Astrocyte (in vitro differentiated cells and primary cell): ENCODE data around the gene HRC. TPM values are rescaled to one million over a fixed set of nuclear protein-coding genes. Genes with fewer than 3 reads are reported as not detected.

ENCODE experiments used
- DNase-seq: peaks from one replicate; pipeline ENCODE4 v3.0.0-alpha.2; 2010; ENCODE audit warnings: low read depth
- FAIRE-seq: peaks from 2 replicates; lab custom pipeline; 2011; peaks lifted over from hg19 to GRCh38; lab: Jason Lieb, UNC
- H2AFZ ChIP-seq: 2 replicates; pipeline ENCODE4 v1.6.0; 2012; ENCODE audit warnings: low read depth, low read length, inconsistent platforms
- H3K27ac ChIP-seq: 2 replicates; pipeline ENCODE4 v1.5.1; 2011; ENCODE audit warnings: low read depth, low read length, inconsistent platforms
- H3K27me3 ChIP-seq: 2 replicates; pipeline ENCODE4 v1.6.0; 2011; ENCODE audit warnings: low read length, inconsistent platforms; ENCODE audit not compliant: insufficient read depth
- H3K36me3 ChIP-seq: 2 replicates; pipeline ENCODE4 v1.5.1; 2011; ENCODE audit warnings: low read length, inconsistent platforms; ENCODE audit not compliant: insufficient read depth
- H3K4me1 ChIP-seq: 2 replicates; pipeline ENCODE4 v1.5.1; 2011; ENCODE audit warnings: low read length, inconsistent platforms; ENCODE audit not compliant: insufficient read depth
- H3K4me2 ChIP-seq: 2 replicates; pipeline ENCODE4 v1.6.0; 2012; ENCODE audit warnings: low read length, inconsistent platforms
- H3K4me3 ChIP-seq: 2 replicates; pipeline ENCODE4 v1.5.1; 2011; ENCODE audit warnings: low read depth, mild to moderate bottlenecking, low read length, inconsistent platforms; ENCODE audit not compliant: insufficient read depth
- H3K79me2 ChIP-seq: 2 replicates; pipeline ENCODE4 v1.6.0; 2012; ENCODE audit warnings: mild to moderate bottlenecking, low read length, inconsistent platforms; ENCODE audit not compliant: insufficient read depth
- H3K9ac ChIP-seq: 2 replicates; pipeline ENCODE4 v1.6.0; 2012; ENCODE audit warnings: mild to moderate bottlenecking, low read length, inconsistent platforms
- H3K9me3 ChIP-seq: 2 replicates; pipeline ENCODE4 v1.5.1; 2012; ENCODE audit warnings: low read depth, mild to moderate bottlenecking, low read length, inconsistent platforms; ENCODE audit not compliant: insufficient read depth
- H4K20me1 ChIP-seq: 2 replicates; pipeline ENCODE4 v1.6.0; 2012; ENCODE audit warnings: low read length, inconsistent platforms; ENCODE audit not compliant: insufficient read depth
- H3K27ac Mint-ChIP-seq: one replicate; pipeline ENCODE4 v1.8.0; 2021; ENCODE audit warnings: mild to moderate bottlenecking, mixed read lengths; ENCODE audit not compliant: unreplicated experiment
- H3K27me3 Mint-ChIP-seq: one replicate; pipeline ENCODE4 v1.8.0; 2021; ENCODE audit warnings: low read depth, mixed read lengths; ENCODE audit not compliant: unreplicated experiment
- H3K36me3 Mint-ChIP-seq: one replicate; pipeline ENCODE4 v1.8.0; 2021; ENCODE audit warnings: low read depth, mixed read lengths; ENCODE audit not compliant: unreplicated experiment
- H3K4me1 Mint-ChIP-seq: one replicate; pipeline ENCODE4 v1.8.0; 2021; ENCODE audit warnings: low read depth, mixed read lengths; ENCODE audit not compliant: unreplicated experiment
- H3K4me3 Mint-ChIP-seq: one replicate; pipeline ENCODE4 v1.8.0; 2021; ENCODE audit warnings: mild to moderate bottlenecking, moderate library complexity, mixed read lengths; ENCODE audit not compliant: unreplicated experiment
- H3K9me3 Mint-ChIP-seq: one replicate; pipeline ENCODE4 v1.8.0; 2021; ENCODE audit warnings: mild to moderate bottlenecking, mixed read lengths; ENCODE audit not compliant: unreplicated experiment
- CTCF ChIP-seq: IDR thresholded peaks from 2 replicates; pipeline ENCODE4 v1.5.1; 2011; ENCODE audit warnings: low read depth, mild to moderate bottlenecking, inconsistent platforms, low read length, moderate library complexity; ENCODE audit not compliant: insufficient read depth
- EZH2 ChIP-seq: IDR thresholded peaks from 2 replicates; pipeline ENCODE4 v1.6.1; 2012; ENCODE audit warnings: mild to moderate bottlenecking, low read length, inconsistent platforms; ENCODE audit not compliant: insufficient read depth
- total RNA-seq: library from RNA; stranded (reverse); gene quantifications from 2 replicates; pipeline ENCODE4 v1.2.1, GENCODE V29; 2021

HRC gene
- total RNA-seq, 1 donor from 2014 or later: not detected

- no peak overlapping the region for H3K27ac ChIP-seq
- Mint-ChIP-seq H3K9me3 (no peaks in the 10 kb centered on the region), H3K4me3 (peak overlapping the region; percentile 27), H3K36me3 (peaks cover 12% of the 10 kb centered on the region), H3K27me3 (no peaks in the 10 kb centered on the region), H3K27ac (no peak overlapping the region), H3K4me1 (no peaks in the 10 kb centered on the region)
- H4K20me1 ChIP-seq: peaks cover 53% of the 10 kb centered on the region
- H3K4me3 ChIP-seq: no peak overlapping the region
- no peak overlapping the region for H2AFZ ChIP-seq
- no peaks in the 10 kb centered on the region for H3K9me3 ChIP-seq
- TF ChIP-seq EZH2 (no peak), CTCF (no peak)
- peaks cover 26% of the 10 kb centered on the region for H3K4me1 ChIP-seq
- H3K79me2 ChIP-seq: peaks cover 11% of the 10 kb centered on the region
- no peaks in the 10 kb centered on the region for H3K36me3 ChIP-seq
- FAIRE-seq (no peak), DNase-seq (peak; percentile 29)
- H3K9ac ChIP-seq: no peak overlapping the region
- peaks cover 4% of the 10 kb centered on the region for H3K27me3 ChIP-seq
- H3K4me2 ChIP-seq: peak overlapping the region; percentile 50
Measured at GRCh38 chr19:49161987-49162386, 6.8 kb upstream of the HRC start.

- H3K27ac Mint-ChIP-seq: no peak overlapping the region
- H3K27me3 ChIP-seq: peaks cover 4% of the 10 kb centered on the region
- no peak overlapping the region for H3K4me3 ChIP-seq
- no peak for FAIRE-seq
- H2AFZ ChIP-seq: no peak overlapping the region
- H3K9me3 ChIP-seq: no peaks in the 10 kb centered on the region
- H3K4me3 Mint-ChIP-seq: no peak overlapping the region
- DNase-seq: no peak
- H3K27ac ChIP-seq: no peak overlapping the region
- no peaks in the 10 kb centered on the region for H3K9me3 Mint-ChIP-seq
- TF ChIP-seq EZH2: no peak
- TF ChIP-seq CTCF: no peak
- H3K4me1 Mint-ChIP-seq: no peaks in the 10 kb centered on the region
- peaks cover 24% of the 10 kb centered on the region for H3K4me1 ChIP-seq
- H3K36me3 Mint-ChIP-seq: peaks cover 13% of the 10 kb centered on the region
- H3K79me2 ChIP-seq: peaks cover 11% of the 10 kb centered on the region
- H3K9ac ChIP-seq: no peak overlapping the region
- H3K36me3 ChIP-seq: no peaks in the 10 kb centered on the region
- H3K4me2 ChIP-seq: no peak overlapping the region
- peaks cover 47% of the 10 kb centered on the region for H4K20me1 ChIP-seq
- H3K27me3 Mint-ChIP-seq: peaks cover 7% of the 10 kb centered on the region
Measured at GRCh38 chr19:49160450-49161189, 5.4 kb upstream of the HRC start.
